NOMO-1 (cell line): ENCODE results near the gene ZC3H7B.

Experiments used
- DNase-seq, 2 experiments: peaks; one replicate each; lab custom pipeline; 2025; ENCODE audit not compliant: unreplicated experiment in 2 of 2; lab: John Stamatoyannopoulos, UW

Gene ZC3H7B

GRCh38 chr22:41406410-41406809, 105.1 kb downstream of the ZC3H7B start:
- no peak for DNase-seq

GRCh38 chr22:41407433-41407832, 106.1 kb downstream of the ZC3H7B start:
- DNase-seq = no peak

- no peak for DNase-seq
These were observed 107.3 kb downstream of the ZC3H7B start for GRCh38 chr22:41408665-41409064.
